Naive thymus-derived CD4-positive, alpha-beta T cell (primary cell): ENCODE results near the gene NDUFS4. TPM values are rescaled to one million over a fixed set of nuclear protein-coding genes. Genes with fewer than 3 reads are reported as not detected.
"Not testable (repeated sequence)": the region's sequence is repeated elsewhere in the genome, so short reads cannot be mapped to it uniquely, and the experiment has no call there.

Experiments used
- ATAC-seq: fragments of 150-1000 bp; cut with Tn5 transposase; 2 replicates; pipeline ENCODE4 v1.10.0; 2021; ENCODE audit warnings: mild to moderate bottlenecking, moderate library complexity
- CTCF ChIA-PET: fragments of 350-600 bp; sonication (Branson Sonifier 250); formaldehyde crosslinking; loops from one replicate; lab custom pipeline; 2021; ENCODE audit warnings: antibody characterized with exemption; lab: Charles Lee
- POLR2A ChIA-PET: fragments of 350-600 bp; sonication (Branson Sonifier 250); formaldehyde crosslinking; loops from one replicate; lab custom pipeline; 2021; ENCODE audit warnings: antibody characterized with exemption, inconsistent platforms; lab: Charles Lee
- DNase-seq, 9 donors: peaks; one replicate each; pipeline versions ENCODE4 v3.0.0 to v3.0.0-alpha.2; 2020 to 2022; ENCODE audit warnings: mixed read lengths in 1 of 9
- H3K27ac ChIP-seq: one replicate; pipeline ENCODE4 v1.7.0; 2013; ENCODE audit warnings: mild to moderate bottlenecking, low read depth, low read length, moderate library complexity
- H3K27me3 ChIP-seq, 2 donors: one replicate each; pipeline ENCODE4 v1.7.0; 2013; ENCODE audit warnings: low read length in 2 of 2, mild to moderate bottlenecking in 2 of 2, moderate library complexity in 2 of 2; ENCODE audit not compliant: control insufficient read depth in 2 of 2, insufficient read depth in 2 of 2
- H3K36me3 ChIP-seq, 3 experiments: 1 replicate in 2 of 3; 2 replicates in 1 of 3; pipeline ENCODE4 v1.7.0; 2013; ENCODE audit warnings: low read length in 3 of 3, mild to moderate bottlenecking in 3 of 3, moderate library complexity in 1 of 3; ENCODE audit not compliant: insufficient read depth in 3 of 3, control insufficient read depth in 2 of 3
- H3K4me1 ChIP-seq, 2 donors: one replicate each; pipeline ENCODE4 v1.7.0; 2013; ENCODE audit warnings: low read length in 2 of 2, mild to moderate bottlenecking in 2 of 2, moderate library complexity in 1 of 2; ENCODE audit not compliant: control insufficient read depth in 2 of 2, insufficient read depth in 2 of 2
- H3K4me3 ChIP-seq: 2 replicates; pipeline ENCODE4 v1.7.0; 2013; ENCODE audit warnings: mild to moderate bottlenecking, low read length
- H3K9me3 ChIP-seq, 3 experiments: 1 replicate in 2 of 3; 2 replicates in 1 of 3; pipeline ENCODE4 v1.7.0; 2013; ENCODE audit warnings: low read length in 3 of 3; ENCODE audit not compliant: control insufficient read depth in 2 of 3
- H3K27ac Mint-ChIP-seq, 9 donors: one replicate each; pipeline ENCODE4 v1.8.0; 2020 to 2022; ENCODE audit warnings: mixed read lengths in 9 of 9, mild to moderate bottlenecking in 8 of 9, moderate library complexity in 5 of 9, inconsistent platforms in 2 of 9
- H3K27me3 Mint-ChIP-seq, 5 donors: one replicate each; pipeline ENCODE4 v1.8.0; 2021 to 2022; ENCODE audit warnings: mixed read lengths in 5 of 5, mild to moderate bottlenecking in 1 of 5
- H3K36me3 Mint-ChIP-seq, 5 donors: one replicate each; pipeline ENCODE4 v1.8.0; 2020 to 2022; ENCODE audit warnings: mixed read lengths in 5 of 5, mild to moderate bottlenecking in 3 of 5, inconsistent platforms in 1 of 5
- H3K4me1 Mint-ChIP-seq, 7 donors: one replicate each; pipeline ENCODE4 v1.8.0; 2020 to 2022; ENCODE audit warnings: mixed read lengths in 7 of 7, mild to moderate bottlenecking in 3 of 7, inconsistent platforms in 1 of 7
- H3K4me3 Mint-ChIP-seq, 10 donors: one replicate each; pipeline ENCODE4 v1.8.0; 2020 to 2022; ENCODE audit warnings: mild to moderate bottlenecking in 10 of 10, mixed read lengths in 10 of 10, moderate library complexity in 6 of 10, inconsistent platforms in 2 of 10
- H3K9me3 Mint-ChIP-seq, 11 donors: one replicate each; pipeline ENCODE4 v1.8.0; 2020 to 2022; ENCODE audit warnings: mixed read lengths in 11 of 11, mild to moderate bottlenecking in 4 of 11, inconsistent platforms in 1 of 11, moderate library complexity in 1 of 11
- intact Hi-C, 2 donors: fragments of 100-400 bp; cut with micrococcal nuclease; formaldehyde crosslinking; loops; one replicate each; pipeline ENCODE4 v1.15.1; 2023
- polyA plus RNA-seq, 2 donors: library from polyadenylated mRNA; unstranded; fragments of 300-500 nt; fragmentation: Illumina TruSeq; gene quantifications; one replicate each; pipeline ENCODE4 v1.2.3, GENCODE V29; 2021
- total RNA-seq, 6 experiments: library from RNA in 5 of 6; stranded (reverse) in 5 of 6; gene quantifications; 1 replicate in 5 of 6; 2 replicates in 1 of 6; pipeline ENCODE4 v1.2.3 and lab custom pipeline; 2021 to 2026

NDUFS4 gene
- total and polyA plus RNA-seq, 7 experiments from 2014 or later: 23.4 to 117 (median 38.5) TPM

DNA sequence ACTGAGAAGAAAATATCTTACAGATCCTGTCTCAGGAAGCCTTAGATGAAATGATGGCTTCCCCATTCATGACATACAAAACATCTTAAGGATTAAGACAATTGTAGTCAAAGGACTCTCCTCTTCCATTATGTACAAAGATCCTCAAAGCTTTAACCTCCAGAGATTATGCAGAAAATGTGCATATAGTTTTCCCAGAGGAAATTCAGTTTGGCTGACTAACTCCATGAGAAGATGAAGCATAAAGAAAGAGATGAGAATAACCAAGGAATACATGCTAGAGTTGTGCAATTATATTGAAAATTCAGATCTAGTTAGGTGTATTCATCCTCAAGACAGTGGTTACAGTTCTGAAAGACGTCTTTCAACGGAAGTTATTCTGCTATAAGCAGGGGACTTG is 18.6 kb upstream of the NDUFS4 start:
- no peaks in the 10 kb centered on the region for H3K27me3 ChIP-seq
- ChIA-PET CTCF (no interaction called here), POLR2A (no interaction called here)
- H3K4me1 Mint-ChIP-seq: no peaks in the 10 kb centered on the region
- ATAC-seq (no peak), DNase-seq (no peak)
- peaks cover 0 to 3% (median 0%) of the 10 kb centered on the region in 11 donors for H3K9me3 Mint-ChIP-seq
- no peaks in the 10 kb centered on the region for H3K36me3 Mint-ChIP-seq
- intact Hi-C loops: no loop called here
- H3K9me3 ChIP-seq: no peaks in the 10 kb centered on the region
- H3K27ac Mint-ChIP-seq: no peak overlapping the region
- no peaks in the 10 kb centered on the region for H3K4me1 ChIP-seq
- H3K27me3 Mint-ChIP-seq: peaks cover 7 to 34% (median 16%) of the 10 kb centered on the region in 5 donors
- no peak overlapping the region for H3K4me3 Mint-ChIP-seq
- H3K4me3 ChIP-seq: no peak overlapping the region
- no peaks in the 10 kb centered on the region for H3K36me3 ChIP-seq
- no peak overlapping the region for H3K27ac ChIP-seq

DNA sequence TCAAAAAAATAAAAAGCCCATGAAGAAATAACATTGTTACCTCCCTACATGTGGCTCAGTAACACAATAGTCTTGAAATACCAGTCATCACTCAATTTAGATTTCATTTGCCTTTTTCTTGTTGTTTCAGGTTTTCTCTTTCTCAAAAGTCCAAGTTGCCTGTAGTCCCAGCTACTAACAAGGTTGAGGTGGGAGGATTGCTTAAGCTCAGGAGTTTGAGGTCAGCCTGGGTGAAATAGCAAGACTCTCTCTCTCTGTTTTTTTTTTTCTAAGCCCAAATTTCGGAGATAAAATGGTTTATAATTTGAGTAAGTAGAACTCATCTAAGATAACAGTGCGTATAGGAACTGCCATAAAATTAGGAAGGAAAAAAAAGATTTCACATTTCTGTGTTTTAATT is 17.5 kb upstream of the NDUFS4 start:
- H3K36me3 ChIP-seq: no peaks in the 10 kb centered on the region
- H3K27ac ChIP-seq: no peak overlapping the region
- H3K4me3 ChIP-seq: no peak overlapping the region
- DNase-seq: no peak
- no peaks in the 10 kb centered on the region for H3K27me3 ChIP-seq
- Mint-ChIP-seq H3K9me3 (peaks cover 0 to 2% (median 0%) of the 10 kb centered on the region in 11 donors), H3K4me3 (no peak overlapping the region), H3K27me3 (peaks cover 2 to 34% (median 9%) of the 10 kb centered on the region in 5 donors), H3K36me3 (no peaks in the 10 kb centered on the region), H3K27ac (no peak overlapping the region), H3K4me1 (no peaks in the 10 kb centered on the region)
- no peaks in the 10 kb centered on the region for H3K4me1 ChIP-seq
- CTCF ChIA-PET: no interaction called here
- POLR2A ChIA-PET: no interaction called here
- no peak for ATAC-seq
- intact Hi-C loops: no loop called here
- H3K9me3 ChIP-seq: no peaks in the 10 kb centered on the region

DNA sequence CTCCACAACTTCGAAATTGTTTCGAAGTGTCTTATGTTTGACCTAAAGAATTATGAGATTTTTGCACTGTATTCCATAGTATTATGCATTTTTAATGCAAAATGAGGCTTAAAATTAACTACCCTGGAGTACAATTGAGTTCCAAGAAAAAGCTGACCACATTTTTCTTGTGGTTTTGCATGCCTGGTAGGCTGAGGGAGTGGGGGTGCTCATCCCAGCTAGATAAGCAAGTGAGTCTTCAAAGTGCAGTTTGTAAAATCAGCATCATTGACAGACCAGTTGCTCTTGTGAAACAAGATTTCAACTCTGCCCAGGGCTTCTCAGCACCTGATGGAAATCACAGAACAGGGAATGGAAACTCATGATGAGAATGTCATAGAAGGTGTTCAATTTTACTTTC is 17.0 kb upstream of the NDUFS4 start:
- Mint-ChIP-seq H3K4me1 (no peaks in the 10 kb centered on the region), H3K27me3 (peaks cover 0 to 34% (median 8%) of the 10 kb centered on the region in 5 donors), H3K27ac (no peak overlapping the region), H3K4me3 (no peak overlapping the region), H3K9me3 (peaks cover 0 to 2% (median 0%) of the 10 kb centered on the region in 11 donors), H3K36me3 (no peaks in the 10 kb centered on the region)
- ChIA-PET POLR2A (no interaction called here), CTCF (no interaction called here)
- H3K27me3 ChIP-seq: no peaks in the 10 kb centered on the region
- no peak for DNase-seq
- H3K36me3 ChIP-seq: no peaks in the 10 kb centered on the region
- no peak overlapping the region for H3K4me3 ChIP-seq
- H3K4me1 ChIP-seq: no peaks in the 10 kb centered on the region
- ATAC-seq: no peak
- no peak overlapping the region for H3K27ac ChIP-seq
- H3K9me3 ChIP-seq: no peaks in the 10 kb centered on the region
- intact Hi-C loops: no loop called here

DNA sequence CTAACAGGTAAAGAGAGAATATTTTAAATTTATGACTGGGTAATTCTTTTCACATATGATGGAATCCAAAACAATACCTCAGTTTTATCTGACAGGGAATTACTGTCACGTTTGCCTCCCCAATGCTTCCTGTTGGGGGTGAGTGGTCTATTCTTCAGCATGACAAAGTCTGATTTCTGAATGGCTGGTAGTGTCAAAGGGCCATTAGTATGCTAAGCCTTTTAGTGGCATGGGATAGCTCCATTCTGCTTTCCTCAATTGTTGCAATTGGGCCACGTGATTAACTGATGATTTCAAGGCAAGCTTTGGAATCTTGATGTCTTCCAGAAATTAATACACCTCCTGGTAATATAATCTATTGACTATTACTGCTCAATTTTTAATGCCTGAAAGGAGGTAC is 14.7 kb upstream of the NDUFS4 start:
- Mint-ChIP-seq H3K27me3 (peaks cover 0 to 31% (median 6%) of the 10 kb centered on the region in 5 donors), H3K27ac (no peak overlapping the region), H3K4me1 (peaks cover 0 to 4% (median 0%) of the 10 kb centered on the region in 7 donors), H3K4me3 (no peak overlapping the region), H3K36me3 (no peaks in the 10 kb centered on the region), H3K9me3 (peaks cover 0 to 2% (median 0%) of the 10 kb centered on the region in 11 donors)
- Histone ChIP-seq H3K4me1 (no peaks in the 10 kb centered on the region), H3K36me3 (no peaks in the 10 kb centered on the region), H3K27me3 (no peaks in the 10 kb centered on the region), H3K27ac (no peak overlapping the region), H3K9me3 (no peaks in the 10 kb centered on the region), H3K4me3 (no peak overlapping the region)
- no peak for DNase-seq
- intact Hi-C loops: no loop called here
- ChIA-PET CTCF (no interaction called here), POLR2A (no interaction called here)
- ATAC-seq: no peak

DNA sequence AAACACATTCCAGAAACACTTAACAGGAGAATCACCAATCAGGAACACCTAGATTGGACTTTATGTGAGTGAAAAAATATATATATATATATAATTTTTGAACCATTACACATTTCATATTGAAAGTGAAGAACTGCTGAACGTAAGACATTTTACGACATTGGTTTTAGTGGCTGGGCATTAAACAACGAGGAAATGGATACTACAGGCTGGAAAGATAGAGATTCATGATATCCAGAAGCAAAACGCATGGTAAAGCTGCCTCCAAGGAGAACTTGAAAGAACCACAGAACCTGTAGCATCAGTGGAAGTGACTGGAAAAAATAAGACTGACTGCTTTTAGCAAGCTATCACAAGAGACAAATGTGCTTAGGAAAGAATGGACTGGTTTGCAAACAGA is 13.2 kb upstream of the NDUFS4 start:
- peaks cover 0 to 28% (median 6%) of the 10 kb centered on the region in 5 donors for H3K27me3 Mint-ChIP-seq
- H3K36me3 ChIP-seq: no peaks in the 10 kb centered on the region
- no peaks in the 10 kb centered on the region for H3K4me1 ChIP-seq
- no peaks in the 10 kb centered on the region for H3K27me3 ChIP-seq
- no peaks in the 10 kb centered on the region for H3K36me3 Mint-ChIP-seq
- ATAC-seq: no peak
- H3K9me3 ChIP-seq: no peaks in the 10 kb centered on the region
- DNase-seq: no peak
- no peak overlapping the region for H3K4me3 ChIP-seq
- intact Hi-C loops: no loop called here
- no peak overlapping the region for H3K27ac Mint-ChIP-seq
- H3K4me3 Mint-ChIP-seq: no peak overlapping the region
- POLR2A ChIA-PET: no interaction called here
- H3K27ac ChIP-seq: no peak overlapping the region
- CTCF ChIA-PET: no interaction called here
- peaks cover 0 to 4% (median 0%) of the 10 kb centered on the region in 7 donors for H3K4me1 Mint-ChIP-seq
- H3K9me3 Mint-ChIP-seq: no peaks in the 10 kb centered on the region

DNA sequence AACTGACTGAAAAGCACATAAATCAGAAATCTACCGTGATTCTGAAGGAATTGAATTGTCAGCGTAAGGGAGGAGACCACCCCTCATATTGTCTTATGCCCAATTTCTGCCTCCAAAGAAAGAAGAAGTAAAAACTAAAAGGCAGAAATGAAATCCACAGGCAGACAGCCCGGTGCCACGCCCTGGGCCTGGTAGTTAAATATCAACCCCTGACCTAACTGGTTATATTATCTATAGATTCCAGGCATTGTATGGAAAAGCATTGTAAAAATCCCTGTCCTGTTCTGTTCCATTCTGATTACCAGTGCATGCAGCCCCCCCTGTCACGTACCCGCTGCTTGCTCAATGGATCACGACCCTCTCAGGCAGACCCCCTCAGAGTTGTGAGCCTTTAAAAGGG is 11.9 kb upstream of the NDUFS4 start:
- H3K36me3 ChIP-seq, H3K36me3 Mint-ChIP-seq, H3K27ac ChIP-seq, H3K27ac Mint-ChIP-seq, DNase-seq, H3K9me3 Mint-ChIP-seq, intact Hi-C loops, ATAC-seq, H3K4me1 ChIP-seq, CTCF ChIA-PET, H3K9me3 ChIP-seq, H3K4me3 ChIP-seq, H3K4me3 Mint-ChIP-seq, H3K4me1 Mint-ChIP-seq, H3K27me3 ChIP-seq: not testable (repeated sequence)
- POLR2A ChIA-PET: interaction anchor here (0.6 kb wide), 1 partner anchor 1721 kb away, joined by 3 read pairs; no protein-coding TSS in a partner anchor
- H3K27me3 Mint-ChIP-seq: peaks cover 0 to 23% (median 9%) of the 10 kb centered on the region in 5 donors

DNA sequence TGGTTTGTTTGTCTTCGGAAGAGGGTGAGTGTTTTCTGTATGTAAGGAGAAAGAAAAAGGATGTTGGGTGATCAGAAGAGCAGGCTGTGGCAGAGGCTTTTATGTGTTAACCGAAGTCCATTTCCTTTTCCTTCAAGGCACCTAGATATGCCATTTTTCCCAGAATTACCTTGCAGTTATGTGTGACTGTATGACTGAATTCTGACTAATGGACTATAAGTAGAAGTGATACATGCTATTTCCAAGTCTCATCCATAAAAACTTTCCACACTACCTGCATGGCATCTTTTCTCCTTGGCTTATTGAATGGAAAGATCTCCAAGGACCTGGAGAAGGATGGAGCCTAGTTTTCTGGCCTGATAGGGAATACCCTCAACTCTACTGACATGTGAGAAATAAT is 10.6 kb upstream of the NDUFS4 start:
- Mint-ChIP-seq H3K27me3 (peaks cover 7 to 29% (median 15%) of the 10 kb centered on the region in 5 donors), H3K9me3 (no peaks in the 10 kb centered on the region), H3K4me3 (no peak overlapping the region), H3K27ac (no peak overlapping the region), H3K4me1 (peaks cover 0 to 4% (median 0%) of the 10 kb centered on the region in 7 donors), H3K36me3 (no peaks in the 10 kb centered on the region)
- POLR2A ChIA-PET: no interaction called here
- Histone ChIP-seq H3K4me3 (no peak overlapping the region), H3K36me3 (no peaks in the 10 kb centered on the region), H3K4me1 (no peaks in the 10 kb centered on the region), H3K9me3 (no peaks in the 10 kb centered on the region), H3K27ac (no peak overlapping the region), H3K27me3 (no peaks in the 10 kb centered on the region)
- ATAC-seq (no peak), DNase-seq (no peak)
- intact Hi-C loops: no loop called here
- CTCF ChIA-PET: interaction anchor here (0.6 kb wide), 1 partner anchor 595 kb away, joined by 3 read pairs; no protein-coding TSS in a partner anchor
